ENCODE results near the gene COL6A2. TPM values are rescaled to one million over a fixed set of nuclear protein-coding genes. Genes with fewer than 3 reads are reported as not detected.
"Not testable (repeated sequence)": the region's sequence is repeated elsewhere in the genome, so short reads cannot be mapped to it uniquely, and the experiment has no call there.

The COL6A2 gene
- total RNA-seq, 1 donor from 2014 or later = 196 TPM

DNA sequence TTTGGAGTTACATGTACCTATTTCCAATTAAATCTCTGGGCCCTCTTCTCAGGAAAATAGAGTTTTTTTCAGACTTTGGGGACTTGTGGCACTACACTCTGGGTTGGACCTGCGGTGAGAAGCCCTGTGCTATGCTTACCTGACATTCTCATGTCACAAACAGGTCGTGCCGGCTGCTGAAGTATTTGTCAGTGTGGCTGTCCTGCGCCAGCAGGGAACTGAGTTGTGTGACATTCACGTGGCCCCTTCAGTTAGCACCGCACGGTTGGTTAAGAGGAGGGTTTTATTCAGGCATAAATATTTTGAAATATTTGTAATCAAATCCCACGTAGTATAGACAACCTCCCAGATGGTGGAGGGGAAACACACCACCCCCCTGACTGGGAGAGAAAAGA, 6.3 kb upstream of the COL6A2 start:
- intact Hi-C loops (cut with micrococcal nuclease) = no loop called here
- ATAC-seq (no peak), DNase-seq (no peak)

DNA sequence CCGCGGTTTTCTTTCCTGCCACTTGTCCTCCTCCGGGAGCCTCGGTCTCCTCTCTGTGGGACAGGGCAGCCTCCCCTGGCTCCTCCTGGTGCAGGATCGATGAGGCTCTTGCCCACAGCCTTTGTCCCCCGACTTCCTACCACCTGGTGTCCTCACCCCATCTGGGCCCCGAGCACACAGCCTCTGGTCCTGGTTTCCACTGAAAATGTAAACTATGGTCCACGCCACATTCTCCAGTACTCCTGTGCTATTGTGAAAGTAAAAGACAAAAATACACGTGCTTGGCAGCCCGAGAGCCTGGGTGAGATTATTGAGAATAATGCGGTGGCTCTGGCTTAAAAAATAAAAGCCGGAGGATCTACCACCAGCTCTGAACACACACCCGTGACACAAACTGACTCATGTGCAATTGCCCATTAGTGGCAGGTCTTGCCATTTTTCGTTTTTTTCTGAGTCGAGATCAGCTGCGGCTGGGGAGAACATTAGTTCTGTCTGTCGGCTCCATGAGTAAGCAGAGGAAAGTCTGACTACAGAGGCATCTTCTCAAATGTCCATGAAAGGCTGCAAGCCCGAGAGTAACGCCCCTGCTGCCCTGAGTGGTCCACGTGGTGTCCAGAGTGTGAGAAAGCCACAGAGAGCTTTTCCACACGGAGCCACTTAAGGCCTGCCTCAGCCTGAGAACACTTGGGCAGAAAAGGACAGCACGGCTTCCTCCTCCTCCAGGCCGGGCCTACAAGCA, 5.7 kb upstream of the COL6A2 start:
- peak; percentile 82 for ATAC-seq
- intact Hi-C loops (cut with micrococcal nuclease) = no loop called here
- peak; percentile 69 for DNase-seq

DNA sequence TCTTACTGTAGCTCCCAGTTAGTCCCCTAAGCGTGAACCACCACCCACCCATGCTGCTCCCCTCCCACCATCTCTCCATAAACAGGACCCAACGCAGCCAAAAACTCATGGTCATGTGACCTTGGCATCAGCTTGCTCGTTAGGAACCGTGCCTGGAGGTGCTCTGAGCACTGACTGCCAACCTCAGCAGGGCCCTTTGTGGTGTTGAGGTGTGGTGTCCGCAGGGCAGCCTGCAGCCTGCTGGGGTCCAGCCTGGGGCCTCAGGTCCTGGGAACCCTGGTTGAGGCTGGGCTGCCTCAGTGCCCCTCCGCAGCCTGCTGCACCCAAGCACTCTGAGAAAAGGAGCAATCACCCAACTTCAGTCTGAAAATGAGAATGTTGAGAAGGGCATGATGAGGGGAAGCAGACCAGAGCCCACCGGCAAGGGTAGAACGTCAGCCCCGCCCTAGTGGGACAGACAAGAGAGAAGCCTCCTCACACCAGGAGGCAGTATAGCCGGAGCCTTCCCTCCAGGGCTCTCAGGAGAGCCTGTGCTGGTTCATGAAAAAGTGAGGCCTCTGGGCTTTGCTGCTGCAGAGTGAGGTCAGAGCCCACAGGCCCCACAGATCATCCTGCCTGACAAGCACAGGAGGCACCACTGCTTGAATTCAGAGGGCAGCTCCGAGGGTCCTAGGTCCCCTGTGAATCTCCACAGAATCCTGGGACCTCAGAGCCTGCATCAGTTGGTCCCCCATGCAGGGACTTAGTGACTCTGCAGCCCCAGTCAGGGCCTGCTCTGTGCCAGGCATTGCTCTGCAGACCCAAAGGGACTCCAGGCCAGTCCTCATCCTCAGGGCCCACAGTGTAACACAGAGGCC, 4.9 kb upstream of the COL6A2 start:
- no peak for DNase-seq
- peak; percentile 7 for ATAC-seq
- intact Hi-C loops (cut with micrococcal nuclease) = no loop called here

DNA sequence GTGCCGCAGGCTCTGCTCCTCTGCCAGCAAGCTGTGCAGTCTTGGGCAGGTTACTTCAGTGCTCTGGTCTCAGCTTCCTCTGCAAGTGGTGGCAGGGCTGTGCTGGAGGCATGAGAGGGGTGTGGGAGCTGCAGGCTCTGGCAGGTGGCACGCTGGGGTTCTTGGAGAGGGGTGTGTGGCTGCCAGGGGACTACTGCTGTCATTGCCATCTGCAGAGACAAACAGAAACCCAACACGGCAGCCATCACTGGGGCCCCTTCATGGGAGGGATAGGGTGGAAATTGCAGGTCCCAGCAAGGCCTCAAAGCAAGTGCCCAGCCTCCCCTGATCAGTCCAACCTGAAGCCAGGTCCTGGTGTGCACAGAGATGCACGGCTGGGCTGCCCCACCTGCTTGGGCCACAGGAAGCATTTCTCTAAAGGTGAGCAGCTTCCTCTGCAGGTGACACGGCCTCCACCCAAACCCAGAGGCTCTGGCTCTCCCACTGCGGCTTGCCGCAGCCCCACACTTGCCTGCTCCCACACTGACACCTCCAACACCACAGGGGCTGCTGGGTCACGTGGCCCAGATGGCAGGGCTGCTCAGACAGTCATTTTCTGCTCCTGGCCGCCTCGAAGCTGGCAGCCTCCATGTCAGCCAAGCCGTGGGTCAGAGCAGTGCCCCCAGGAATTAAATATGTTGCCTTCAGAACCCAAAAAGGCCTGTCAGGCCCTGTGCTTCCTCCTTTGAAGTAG, 4.1 kb upstream of the COL6A2 start:
- DNase-seq (no peak), ATAC-seq (no peak)
- intact Hi-C loops (cut with micrococcal nuclease) = no loop called here

DNA sequence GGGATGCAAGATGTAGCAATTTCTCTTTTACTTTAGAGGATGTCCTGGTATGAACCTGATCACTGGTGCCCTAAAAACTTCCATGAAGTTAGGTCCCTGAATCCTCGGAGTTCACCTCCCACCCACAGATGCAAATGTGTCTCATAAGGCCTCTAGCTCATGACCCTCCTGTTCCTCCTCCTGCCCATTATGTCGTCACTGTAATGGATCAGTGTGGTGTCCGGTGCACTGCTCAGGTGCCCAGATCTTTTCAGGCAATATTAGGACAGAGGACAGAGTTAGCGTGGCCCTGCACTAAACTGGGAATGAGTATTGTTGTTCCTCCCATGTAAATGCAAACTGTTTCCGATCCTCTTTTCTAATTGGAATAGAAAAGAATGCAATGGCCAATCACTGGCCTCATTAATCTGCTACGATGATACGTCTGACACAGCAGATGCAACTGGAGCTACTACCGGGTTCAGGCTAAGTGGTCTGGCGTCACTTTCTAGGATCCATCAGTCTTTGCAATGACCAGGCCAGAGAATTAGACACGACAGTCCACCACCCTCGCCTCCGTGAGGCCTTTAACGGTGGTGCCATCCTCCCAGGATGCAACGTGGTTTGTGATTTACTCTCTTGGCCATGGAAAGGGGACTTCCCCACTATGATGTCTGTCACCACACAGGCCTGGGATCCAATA, 3.4 kb upstream of the COL6A2 start:
- intact Hi-C loops (cut with micrococcal nuclease) = no loop called here

DNA sequence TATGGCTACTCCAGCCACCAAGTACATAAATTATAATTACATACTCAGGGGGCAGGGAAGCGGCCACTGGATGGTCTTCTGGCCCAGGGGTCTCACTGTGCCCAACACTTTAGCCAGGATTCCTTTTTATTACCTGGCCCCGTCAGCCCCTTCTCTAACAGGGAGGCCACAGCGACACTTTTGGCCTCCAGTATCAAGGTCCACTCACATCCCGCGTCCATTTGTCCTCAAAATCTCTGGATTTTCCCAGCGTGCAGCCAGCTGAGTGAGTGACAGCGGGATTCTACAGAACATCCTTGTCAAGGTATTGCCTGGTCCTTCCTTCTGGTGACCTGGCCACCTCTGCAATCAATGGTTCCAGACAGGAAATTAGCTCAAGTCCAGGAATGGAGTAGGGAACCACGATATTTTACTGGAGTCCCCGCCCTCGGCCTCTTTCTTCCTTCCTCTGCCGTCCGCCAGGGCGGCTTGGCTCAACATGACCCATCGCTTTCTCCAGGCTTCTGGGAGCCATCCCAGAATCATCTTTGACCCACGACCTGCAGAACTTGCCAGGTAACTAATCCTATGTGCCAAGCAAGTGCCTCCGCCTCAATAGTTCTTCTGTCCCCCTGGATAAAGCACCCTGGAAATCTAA, 2.7 kb upstream of the COL6A2 start:
- DNase-seq (peak; percentile 43), ATAC-seq (no peak)
- intact Hi-C loops (cut with micrococcal nuclease) = no loop called here

More for the DNA sequence above, 3.4 kb upstream of the COL6A2 start:
- DNase-seq (no peak), ATAC-seq (no peak)

DNA sequence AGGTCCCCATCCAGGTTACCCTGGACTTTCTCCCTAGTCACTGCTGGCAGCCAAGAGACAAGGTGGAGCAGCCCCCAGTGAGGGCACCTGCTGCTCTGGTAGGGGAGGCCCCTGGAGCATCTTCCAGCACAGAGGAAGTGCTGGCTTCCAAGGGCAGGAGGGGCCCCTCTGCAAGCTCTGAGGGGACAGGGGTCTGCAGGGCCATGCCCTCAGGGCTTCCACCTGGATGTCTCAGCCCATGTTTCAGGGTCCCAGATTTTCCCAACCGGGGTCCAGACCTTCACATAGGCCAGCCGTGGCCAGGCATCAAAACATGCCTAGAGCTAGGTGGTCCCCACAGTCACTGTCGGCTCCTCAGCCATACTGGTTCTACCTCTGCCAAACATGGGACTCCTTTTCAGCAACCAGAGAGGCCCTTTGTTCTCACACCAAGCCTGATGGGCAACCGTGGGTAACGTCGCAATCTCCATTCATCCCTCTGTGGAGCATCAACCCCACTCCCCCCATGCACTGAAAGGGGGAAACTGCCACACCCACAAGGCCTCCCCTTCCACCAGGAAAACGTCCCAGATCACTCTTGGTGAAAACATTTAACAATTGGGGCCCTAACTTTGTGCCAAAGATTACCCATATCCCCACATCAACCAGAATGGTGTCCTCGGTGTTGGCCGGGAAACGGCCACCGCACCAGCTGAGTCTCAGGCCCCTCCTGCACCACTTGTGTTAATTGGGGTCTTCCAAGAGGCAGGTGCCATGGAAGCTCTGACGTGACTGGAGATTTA, 1.9 kb upstream of the COL6A2 start:
- no peak for DNase-seq
- no peak for ATAC-seq
- intact Hi-C loops (cut with micrococcal nuclease) = no loop called here

DNA sequence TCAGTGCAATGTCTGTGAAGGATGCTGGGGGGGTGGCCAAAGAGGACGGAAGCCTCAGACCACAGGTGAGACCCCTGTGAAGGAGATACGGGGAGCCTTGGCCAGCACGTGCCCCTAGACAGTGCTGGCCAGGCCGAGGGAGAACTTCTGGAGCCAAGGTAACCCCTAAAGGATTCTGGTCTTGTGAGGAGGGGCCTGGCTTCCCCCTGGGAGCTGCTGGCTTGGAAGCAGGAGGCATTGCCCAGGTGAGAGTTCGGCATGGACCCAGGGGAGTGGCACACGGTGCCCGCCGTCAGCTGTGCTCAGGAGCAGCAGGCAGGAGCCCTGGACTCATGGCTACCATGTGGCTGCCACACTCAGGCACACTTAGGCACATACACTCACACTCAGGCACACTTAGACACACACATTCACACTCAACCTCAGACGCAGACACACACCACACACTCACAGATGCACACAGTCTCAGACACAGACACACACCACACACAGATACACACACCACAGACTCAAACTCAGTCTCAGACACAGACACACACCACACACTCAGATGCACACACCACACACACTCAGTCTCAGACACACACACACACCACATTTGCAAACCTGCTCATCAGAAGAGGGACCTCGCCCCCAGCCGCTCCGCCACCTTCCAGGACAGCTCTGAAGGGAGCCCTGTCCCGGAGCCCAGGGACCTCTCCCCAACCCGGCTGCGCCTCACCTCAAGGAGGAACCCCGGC, 1.1 kb upstream of the COL6A2 start:
- intact Hi-C loops (cut with micrococcal nuclease) = no loop called here
- ATAC-seq (no peak), DNase-seq (peak; percentile 30)

DNA sequence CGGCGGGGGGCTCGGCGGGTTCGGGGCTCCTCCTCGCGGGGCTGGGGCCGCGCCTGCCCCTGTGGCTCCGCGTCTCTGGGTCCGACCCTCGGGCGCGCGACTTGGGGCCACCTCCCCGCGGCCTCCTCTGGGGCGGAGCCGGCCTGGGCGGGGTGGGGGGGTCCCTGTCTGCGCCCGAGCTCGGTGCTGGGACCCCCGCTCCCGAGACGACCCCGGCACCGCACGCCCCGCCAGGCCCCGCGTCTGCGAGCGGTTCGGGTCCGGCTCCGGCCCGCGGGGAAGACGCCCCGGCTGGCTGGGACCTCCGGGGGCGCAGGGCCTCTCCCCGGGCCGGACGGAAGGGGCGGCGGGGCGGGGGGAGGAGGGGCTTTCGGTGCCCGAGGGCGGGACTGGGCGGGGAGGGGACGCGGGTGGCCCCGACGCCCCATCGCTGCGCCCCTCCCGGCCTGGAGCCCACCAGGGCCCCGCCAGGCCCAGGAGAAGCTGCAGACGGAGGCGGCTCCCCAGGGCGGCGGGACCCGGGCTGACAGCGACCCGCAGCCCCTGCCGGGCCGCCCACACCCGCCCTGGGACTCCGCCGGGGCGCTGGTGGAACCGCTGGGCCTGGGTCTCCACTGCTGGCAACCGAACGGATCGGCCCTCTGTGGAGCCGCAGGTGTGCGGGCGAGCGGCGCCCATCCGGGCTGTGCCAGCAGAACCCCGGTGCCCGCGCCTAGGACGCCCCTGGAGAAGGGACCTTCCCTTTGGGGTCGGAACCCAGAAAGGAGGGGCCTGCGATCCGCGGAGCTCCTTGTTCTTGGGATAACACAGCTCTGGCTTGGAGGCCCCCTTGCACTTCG, 610 bp downstream of the COL6A2 start:
- DNase-seq (peak; percentile 57), ATAC-seq (peak; percentile 68)
- intact Hi-C loops (cut with micrococcal nuclease) = no loop called here

DNA sequence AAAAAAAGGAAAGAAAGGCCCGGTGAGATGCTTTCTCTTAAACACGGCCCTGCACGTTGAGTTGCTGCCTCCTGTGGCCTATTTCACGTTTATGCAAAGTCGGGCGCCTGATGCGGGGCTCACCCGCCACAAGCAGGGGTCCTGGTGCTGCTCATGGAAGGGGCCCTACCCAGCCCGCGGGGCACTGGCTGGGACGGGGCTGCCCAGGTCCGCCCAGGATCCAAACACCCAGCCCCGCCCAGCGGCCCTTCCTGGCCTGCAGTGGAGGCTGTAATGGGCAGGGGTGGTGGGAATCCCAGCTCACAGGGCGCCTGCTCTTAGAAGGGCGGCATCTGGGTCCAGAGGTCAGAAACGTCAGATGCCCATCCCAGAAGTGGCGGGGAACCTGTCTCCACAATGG, 1.6 kb downstream of the COL6A2 start:
- intact Hi-C loops (cut with micrococcal nuclease) = no loop called here
- peak; percentile 38 for ATAC-seq
- DNase-seq = peak; percentile 60

DNA sequence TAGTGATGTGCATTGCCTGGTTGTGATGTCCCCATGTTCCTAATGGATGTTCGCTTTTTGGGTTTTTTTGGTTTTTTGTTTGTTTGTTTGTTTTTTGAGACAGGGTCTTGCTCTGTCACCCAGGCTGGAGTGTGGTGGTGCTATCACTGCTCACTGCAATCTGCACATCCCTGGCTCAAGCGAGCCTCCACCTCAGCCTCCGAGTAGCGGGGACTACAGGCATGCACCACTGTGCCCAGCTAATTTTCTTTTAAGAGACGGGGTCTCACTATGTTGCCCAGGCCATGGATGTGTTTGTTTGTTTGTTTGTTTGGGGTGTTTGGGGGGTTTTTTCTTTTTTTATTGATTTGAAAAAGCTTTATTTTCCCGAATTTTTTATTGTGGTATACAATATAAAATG, 2.1 kb downstream of the COL6A2 start:
- intact Hi-C loops (cut with micrococcal nuclease) = loop anchor here (10.0 kb wide), 1 partner anchor 125 kb away; no protein-coding TSS in a partner anchor
- DNase-seq = no peak
- no peak for ATAC-seq

DNA sequence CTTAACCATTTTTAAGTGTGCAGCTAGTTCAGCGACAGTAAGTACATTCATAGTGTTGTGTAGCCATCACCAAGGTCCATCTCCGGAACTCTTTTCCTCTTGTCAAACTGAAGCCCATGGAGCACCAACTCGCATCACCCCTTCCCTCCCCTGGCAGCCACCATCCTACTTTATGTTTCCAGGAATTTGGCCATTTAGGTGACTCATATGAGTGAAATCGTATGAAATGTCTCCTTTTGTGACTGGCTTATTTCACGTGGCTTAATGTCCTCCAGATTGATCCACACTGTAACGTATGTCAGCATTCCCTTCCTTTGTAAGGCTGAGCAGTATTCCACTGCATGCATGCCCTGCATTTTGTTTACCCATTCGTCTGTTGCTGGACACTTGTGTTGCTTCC, 2.5 kb downstream of the COL6A2 start:
- no peak for DNase-seq
- no peak for ATAC-seq
- intact Hi-C loops (cut with micrococcal nuclease) = loop anchor here (10.0 kb wide), 1 partner anchor 126 kb away; no protein-coding TSS in a partner anchor

DNA sequence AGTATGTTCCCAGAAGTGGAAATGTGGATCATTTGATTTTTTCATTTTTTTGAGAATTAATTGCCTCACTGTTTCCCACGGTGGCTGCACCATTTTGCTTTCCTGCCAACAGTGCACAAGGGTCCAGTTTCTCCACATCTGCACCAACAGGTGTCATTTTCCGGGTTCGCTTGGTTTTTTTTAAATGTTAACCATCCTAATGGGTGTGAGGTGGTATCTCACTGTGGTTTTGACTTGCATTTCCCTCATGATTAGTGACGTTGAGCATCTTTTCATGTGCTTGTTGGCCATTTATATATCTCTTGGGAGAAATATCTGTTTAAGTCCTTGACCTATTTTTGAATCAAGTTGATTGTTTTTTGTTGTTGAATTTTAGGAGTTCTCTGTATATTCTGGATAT, 3.0 kb downstream of the COL6A2 start:
- intact Hi-C loops (cut with micrococcal nuclease) = loop anchor here (10.0 kb wide), 1 partner anchor 126 kb away; no protein-coding TSS in a partner anchor
- no peak for DNase-seq
- ATAC-seq = no peak

DNA sequence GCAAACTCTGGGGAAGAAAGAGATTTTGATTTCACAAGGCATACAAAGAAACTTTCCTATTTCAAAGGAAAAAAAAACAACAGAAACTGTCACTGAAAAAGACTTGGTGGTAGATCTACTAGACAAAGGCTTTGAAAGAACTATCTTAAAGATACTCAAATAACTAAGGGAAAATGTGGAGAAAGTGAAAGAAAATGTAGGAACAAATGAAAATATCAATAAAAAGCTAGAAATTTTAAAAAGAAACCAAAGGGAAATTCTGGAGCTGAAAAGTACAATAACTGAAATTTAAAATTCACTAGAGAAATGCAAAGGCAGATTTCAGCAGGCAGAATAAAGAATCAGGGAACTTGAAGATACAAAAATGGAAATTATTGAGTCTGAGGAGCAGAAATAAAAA, 6.2 kb downstream of the COL6A2 start:
- intact Hi-C loops (cut with micrococcal nuclease) = loop anchor here (10.0 kb wide), 1 partner anchor 129 kb away; no protein-coding TSS in a partner anchor
- ATAC-seq (no peak), DNase-seq (no peak)

DNA sequence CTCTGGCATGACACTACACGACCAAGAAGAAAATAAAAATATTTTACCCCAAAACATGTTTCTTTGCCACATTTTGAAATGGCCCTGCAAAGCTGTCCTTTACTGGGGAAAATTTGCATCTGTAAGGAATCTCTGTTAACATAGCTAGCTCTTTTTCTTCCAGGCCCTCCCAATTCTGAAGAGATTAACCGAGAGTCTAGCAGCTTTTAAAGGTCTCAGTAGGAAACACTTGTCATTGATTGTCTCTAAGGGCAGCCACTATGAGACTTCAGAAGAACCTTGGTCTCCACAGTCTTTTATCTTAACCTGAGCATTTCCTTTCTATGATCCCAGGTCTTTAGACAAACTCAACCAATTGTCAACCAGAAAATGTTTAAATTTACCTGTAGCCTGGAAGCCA, 9.5 kb downstream of the COL6A2 start:
- intact Hi-C loops (cut with micrococcal nuclease) = loop anchor here (10.0 kb wide), 1 partner anchor 133 kb away; no protein-coding TSS in a partner anchor
- ATAC-seq, DNase-seq: not testable (repeated sequence)

DNA sequence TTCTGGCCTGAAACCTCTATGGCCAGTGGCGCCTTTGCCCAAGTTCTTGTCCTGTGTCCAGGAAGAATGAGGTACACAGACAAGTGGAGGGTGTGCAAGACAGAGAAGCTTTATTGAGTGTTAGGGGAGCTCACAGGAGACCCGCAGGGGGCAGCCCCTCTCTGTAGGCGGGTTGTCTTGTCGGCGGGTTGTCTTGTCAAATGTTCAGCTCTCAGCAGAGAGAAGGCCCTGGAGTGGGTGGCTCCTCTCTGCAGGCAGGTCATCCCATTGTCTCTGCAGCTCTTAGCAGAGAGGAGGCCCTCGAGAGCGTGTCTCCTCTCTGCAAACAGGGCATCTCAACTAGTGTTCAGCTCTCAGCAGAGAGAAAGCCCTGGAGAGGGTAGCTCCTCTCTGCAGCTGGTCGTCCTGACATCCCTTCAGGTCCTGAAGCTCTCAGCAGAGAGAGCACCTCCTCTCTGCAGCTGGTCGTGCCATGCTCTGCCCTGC, 11.0 kb downstream of the COL6A2 start:
- intact Hi-C loops (cut with micrococcal nuclease) = loop anchor here (10.0 kb wide), 1 partner anchor 134 kb away; no protein-coding TSS in a partner anchor
- ATAC-seq (no peak), DNase-seq (no peak)

Data from left ventricle myocardium superior (tissue), 1 donor.